H1 (cell line): ENCODE results near the gene CHSY3. TPM values are rescaled to one million over a fixed set of nuclear protein-coding genes. Genes with fewer than 3 reads are reported as not detected.

Source experiments
- CTCF ChIA-PET: fragments of 300-600 bp; sonication (Branson Sonifier 250); formaldehyde crosslinking; loops from one replicate; lab custom pipeline; 2021; ENCODE audit not compliant: partially characterized antibody; lab: Charles Lee
- POLR2A ChIA-PET: fragments of 300-600 bp; sonication (Branson Sonifier 250); formaldehyde crosslinking; loops from one replicate; lab custom pipeline; 2021; ENCODE audit warnings: inconsistent platforms; ENCODE audit not compliant: partially characterized antibody; lab: Charles Lee
- DNase-seq, 2 experiments: peaks; one replicate each; pipeline versions ENCODE4 v3.0.0 to v3.0.0-alpha.2; 2010 to 2022; ENCODE audit warnings: low spot score in 2 of 2, low read depth in 1 of 2, mixed read lengths in 1 of 2
- FAIRE-seq: peaks from 2 replicates; lab custom pipeline; 2011; peaks lifted over from hg19 to GRCh38; lab: Jason Lieb, UNC
- H2AFZ ChIP-seq: 2 replicates; pipeline ENCODE4 v1.8.1; 2012; ENCODE audit warnings: low read length, inconsistent platforms
- H2AK5ac ChIP-seq: 2 replicates; pipeline ENCODE4 v1.6.1; 2013; ENCODE audit warnings: low read depth, low read length
- H2BK120ac ChIP-seq: replicated peaks from 2 replicates; pipeline ENCODE3; 2013; ENCODE audit warnings: low read depth, low read length, inconsistent platforms
- H2BK12ac ChIP-seq: 2 replicates; pipeline ENCODE4 v1.6.1; 2013; ENCODE audit warnings: low read depth, low read length
- H2BK15ac ChIP-seq: 2 replicates; pipeline ENCODE4 v1.6.1; 2013; ENCODE audit warnings: low read length
- H2BK20ac ChIP-seq: 2 replicates; pipeline ENCODE4 v1.6.1; 2013; ENCODE audit warnings: low read length
- H2BK5ac ChIP-seq: 2 replicates; pipeline ENCODE4 v1.6.1; 2013; ENCODE audit warnings: low read depth, low read length
- H3K14ac ChIP-seq: 2 replicates; pipeline ENCODE4 v1.6.1; 2013; ENCODE audit warnings: inconsistent platforms; ENCODE audit not compliant: insufficient read length
- H3K18ac ChIP-seq: 2 replicates; pipeline ENCODE4 v1.6.1; 2013; ENCODE audit warnings: low read length; ENCODE audit errors: extremely low read depth
- H3K23ac ChIP-seq: 2 replicates; pipeline ENCODE4 v1.6.1; 2013; ENCODE audit warnings: inconsistent platforms; ENCODE audit not compliant: insufficient read length
- H3K23me2 ChIP-seq: 2 replicates; pipeline ENCODE4 v1.6.1; 2013; ENCODE audit warnings: low read depth, low read length
- H3K27ac ChIP-seq: 2 replicates; pipeline ENCODE4 v1.6.1; 2011; ENCODE audit warnings: low read depth, low read length, inconsistent platforms
- H3K27me3 ChIP-seq, 4 experiments: replicated peaks in 1 of 4; 1 replicate in 1 of 4; 2 replicates in 3 of 4; pipeline versions ENCODE4 v1.6.1 to v1.8.1; 2011 to 2013; ENCODE audit warnings: low read length in 3 of 4, mild to moderate bottlenecking in 3 of 4, inconsistent platforms in 2 of 4, mixed read lengths in 2 of 4, moderate library complexity in 1 of 4; ENCODE audit not compliant: control insufficient read depth in 3 of 4, insufficient read depth in 3 of 4; ENCODE audit errors: extremely low read depth in 1 of 4
- H3K36me3 ChIP-seq, 4 experiments: 2 replicates each; pipeline versions ENCODE4 v1.6.1 to v1.8.1; 2011 to 2013; ENCODE audit warnings: mild to moderate bottlenecking in 4 of 4, low read length in 3 of 4, moderate library complexity in 2 of 4, control low read depth in 1 of 4, inconsistent platforms in 1 of 4; ENCODE audit not compliant: insufficient read depth in 4 of 4, control insufficient read depth in 2 of 4
- H3K4ac ChIP-seq: replicated peaks from 2 replicates; pipeline ENCODE3; 2013; ENCODE audit warnings: low read length, low read depth, mixed read lengths, inconsistent platforms; ENCODE audit not compliant: insufficient read length
- H3K4me1 ChIP-seq, 4 experiments: replicated peaks in 1 of 4; 1 replicate in 1 of 4; 2 replicates in 3 of 4; pipeline versions ENCODE4 v1.6.1 to v1.8.1; 2011 to 2013; ENCODE audit warnings: low read length in 3 of 4, inconsistent platforms in 2 of 4, mixed read lengths in 1 of 4; ENCODE audit not compliant: insufficient read depth in 4 of 4, control insufficient read depth in 3 of 4
- H3K4me2 ChIP-seq, 2 experiments: 2 replicates each; pipeline versions ENCODE4 v1.6.1 to v1.8.1; 2011 to 2013; ENCODE audit warnings: low read depth in 2 of 2, low read length in 2 of 2, control low read depth in 1 of 2, inconsistent platforms in 1 of 2, mild to moderate bottlenecking in 1 of 2; ENCODE audit not compliant: insufficient read depth in 1 of 2
- H3K4me3 ChIP-seq, 4 experiments: fragments of 200-600, 300-600 bp in 1 of 4; sonication (generic), shearing (Covaris generic), sonication (Bioruptor Twin) in 1 of 4; 2 replicates each; pipeline versions ENCODE4 v1.5.1 to v1.8.1; 2011 to 2016; ENCODE audit warnings: low read length in 4 of 4, low read depth in 3 of 4, control low read depth in 2 of 4, inconsistent platforms in 2 of 4, mild to moderate bottlenecking in 2 of 4, mixed read lengths in 1 of 4, moderate library complexity in 1 of 4; ENCODE audit not compliant: insufficient read depth in 2 of 4; ENCODE audit errors: extremely low read depth in 1 of 4
- H3K56ac ChIP-seq: replicated peaks from 2 replicates; pipeline ENCODE3; 2013; ENCODE audit warnings: low read depth, mild to moderate bottlenecking, mixed read lengths, low read length, inconsistent platforms; ENCODE audit not compliant: insufficient read length
- H3K79me1 ChIP-seq: 2 replicates; pipeline ENCODE4 v1.6.1; 2013; ENCODE audit warnings: low read depth, low read length, control low read depth
- H3K79me2 ChIP-seq, 2 experiments: 2 replicates each; pipeline versions ENCODE4 v1.6.1 to v1.8.1; 2012 to 2013; ENCODE audit warnings: low read length in 2 of 2, mild to moderate bottlenecking in 2 of 2, inconsistent platforms in 1 of 2; ENCODE audit not compliant: insufficient read depth in 2 of 2, control insufficient read depth in 1 of 2
- H3K9ac ChIP-seq, 4 experiments: replicated peaks in 1 of 4; 1 replicate in 1 of 4; 2 replicates in 3 of 4; pipeline versions ENCODE4 v1.6.1 to v1.8.1; 2011 to 2013; ENCODE audit warnings: low read depth in 3 of 4, low read length in 3 of 4, control low read depth in 2 of 4, mild to moderate bottlenecking in 2 of 4, moderate library complexity in 2 of 4, inconsistent platforms in 1 of 4; ENCODE audit errors: extremely low read depth in 1 of 4
- H3K9me3 ChIP-seq, 2 experiments: 2 replicates each; pipeline versions ENCODE4 v1.6.1 to v1.8.1; 2012 to 2013; ENCODE audit warnings: mild to moderate bottlenecking in 2 of 2, moderate library complexity in 2 of 2, control low read depth in 1 of 2, inconsistent platforms in 1 of 2, low read depth in 1 of 2, low read length in 1 of 2, mixed read lengths in 1 of 2; ENCODE audit not compliant: insufficient read depth in 2 of 2
- H4K20me1 ChIP-seq, 2 experiments: replicated peaks in 1 of 2; 2 replicates each; pipeline versions ENCODE3 to v1.8.1; 2011 to 2013; ENCODE audit warnings: inconsistent platforms in 2 of 2, low read length in 2 of 2, mild to moderate bottlenecking in 1 of 2; ENCODE audit not compliant: insufficient read depth in 2 of 2, control insufficient read depth in 1 of 2
- H4K5ac ChIP-seq: 2 replicates; pipeline ENCODE4 v1.6.1; 2013; ENCODE audit warnings: low read length, low read depth, mixed read lengths, inconsistent platforms; ENCODE audit not compliant: insufficient read length
- H4K8ac ChIP-seq: 2 replicates; pipeline ENCODE4 v1.8.0; 2013; ENCODE audit warnings: mild to moderate bottlenecking, moderate library complexity, low read length, inconsistent platforms; ENCODE audit not compliant: insufficient read depth; ENCODE audit errors: extremely low read depth
- H4K91ac ChIP-seq: replicated peaks from 2 replicates; pipeline ENCODE3; 2013; ENCODE audit warnings: low read length, mixed read lengths, inconsistent platforms; ENCODE audit not compliant: insufficient read length
- CEBPB ChIP-seq: IDR thresholded peaks from 2 replicates; pipeline ENCODE4 v1.6.1; 2012; ENCODE audit warnings: low read depth, low read length
- EGR1 ChIP-seq: IDR thresholded peaks from 2 replicates; pipeline ENCODE4 v1.6.1; 2011; ENCODE audit warnings: low read depth, low read length, borderline replicate concordance
- EP300 ChIP-seq, 2 experiments: IDR thresholded peaks; 1 replicate in 1 of 2; 2 replicates in 1 of 2; pipeline ENCODE4 v1.6.1; 2011 to 2012; ENCODE audit warnings: low read depth in 2 of 2, low read length in 2 of 2, mild to moderate bottlenecking in 2 of 2, borderline replicate concordance in 1 of 2, inconsistent platforms in 1 of 2, moderate library complexity in 1 of 2
- HDAC6 ChIP-seq: IDR thresholded peaks from one replicate; pipeline ENCODE4 v1.7.1; 2012; ENCODE audit warnings: low read depth, mild to moderate bottlenecking, inconsistent platforms, low read length, moderate library complexity
- JUND ChIP-seq: IDR thresholded peaks from 2 replicates; pipeline ENCODE4 v1.6.1; 2011; ENCODE audit warnings: mild to moderate bottlenecking, improper control_type of control experiment, low read length
- MAFK ChIP-seq: IDR thresholded peaks from 2 replicates; pipeline ENCODE4 v1.6.1; 2012; ENCODE audit warnings: low read depth, mild to moderate bottlenecking, improper control_type of control experiment, low read length
- POU5F1 ChIP-seq: IDR thresholded peaks from 2 replicates; pipeline ENCODE4 v1.6.1; 2011; ENCODE audit warnings: low read depth, mild to moderate bottlenecking, low read length, moderate library complexity
- RBBP5 ChIP-seq: IDR thresholded peaks from 2 replicates; pipeline ENCODE4 v1.7.1; 2012; ENCODE audit warnings: low read depth, mild to moderate bottlenecking, inconsistent platforms, low read length, moderate library complexity, borderline replicate concordance
- RNF2 ChIP-seq: fragments of 200-900, 300-1000 bp; sonication (generic); IDR thresholded peaks from 2 replicates; pipeline ENCODE4 v1.7.1; 2016; ENCODE audit warnings: borderline replicate concordance, low read depth, mild to moderate bottlenecking, antibody characterized with exemption, low read length; ENCODE audit not compliant: poor library complexity, severe bottlenecking; ENCODE audit errors: missing control alignments
- SIRT6 ChIP-seq: IDR thresholded peaks from one replicate; pipeline ENCODE4 v1.7.1; 2012; ENCODE audit warnings: low read length, inconsistent platforms
- SP1 ChIP-seq: IDR thresholded peaks from 2 replicates; pipeline ENCODE4 v1.6.1; 2011; ENCODE audit warnings: low read depth, low read length
- SP2 ChIP-seq: IDR thresholded peaks from 2 replicates; pipeline ENCODE4 v1.6.1; 2012; ENCODE audit warnings: mild to moderate bottlenecking, low read length, inconsistent platforms
- YY1 ChIP-seq: IDR thresholded peaks from 2 replicates; pipeline ENCODE4 v1.6.1; 2011; ENCODE audit warnings: low read depth, mild to moderate bottlenecking, low read length
- ZNF274 ChIP-seq: IDR thresholded peaks from 2 replicates; pipeline ENCODE4 v1.7.0; 2012; ENCODE audit warnings: low read length, borderline replicate concordance; ENCODE audit errors: extremely low read depth
- WGBS, 2 experiments: shearing (Covaris generic) in 1 of 2; methylation state at CpG; one replicate each; pipeline versions ENCODE4 v1.1.6 to v1.1.7; 2013 to 2015; ENCODE audit warnings: low lambda C conversion rate in 2 of 2, mixed read lengths in 2 of 2, inconsistent platforms in 1 of 2, low coverage in 1 of 2, missing lambda C conversion rate in 1 of 2; ENCODE audit not compliant: insufficient replicate concordance in 2 of 2, insufficient coverage in 1 of 2, insufficient read length in 1 of 2; ENCODE audit errors: extremely low coverage in 1 of 2, missing lambda C conversion rate in 1 of 2; 5-methylcytosine and 5-hydroxymethylcytosine counted together
- polyA plus RNA-seq, 7 experiments: library from polyadenylated mRNA; depleted of rRNA in 3 of 7; stranded (reverse) in 5 of 7; unstranded in 2 of 7; fragments of >200 nt in 5 of 7; fragments of 200-250 nt in 2 of 7; gene quantifications; 1 replicate in 5 of 7; 2 replicates in 1 of 7; 4 replicates in 1 of 7; pipeline versions ENCODE4 v1.2.1 to v1.2.3, GENCODE V29; 2011 to 2013; ENCODE audit warnings: missing spikeins in 2 of 7, mixed read lengths in 2 of 7
- total RNA-seq: library from RNA; stranded (reverse); fragmentation: NEBNext Ultra II Directional; extraction: Animal tissue kit (Norgen Biotek cat#: 25700); gene quantifications from 2 replicates; pipeline ENCODE4 v1.2.1, GENCODE V29; 2021
- TF ChIP-seq, protein P1 (sequence below): IDR thresholded peaks from 2 replicates; pipeline ENCODE4 v1.6.1; 2011; ENCODE audit warnings: low read depth, mild to moderate bottlenecking, low read length; ENCODE audit not compliant: insufficient read depth

CHSY3 gene
- total and polyA plus RNA-seq, 2 of the 8 experiments (the other 6 are each of a cell fraction or from before 2014, with no cell fraction given): 0.24 to 1.8 TPM

DNA sequence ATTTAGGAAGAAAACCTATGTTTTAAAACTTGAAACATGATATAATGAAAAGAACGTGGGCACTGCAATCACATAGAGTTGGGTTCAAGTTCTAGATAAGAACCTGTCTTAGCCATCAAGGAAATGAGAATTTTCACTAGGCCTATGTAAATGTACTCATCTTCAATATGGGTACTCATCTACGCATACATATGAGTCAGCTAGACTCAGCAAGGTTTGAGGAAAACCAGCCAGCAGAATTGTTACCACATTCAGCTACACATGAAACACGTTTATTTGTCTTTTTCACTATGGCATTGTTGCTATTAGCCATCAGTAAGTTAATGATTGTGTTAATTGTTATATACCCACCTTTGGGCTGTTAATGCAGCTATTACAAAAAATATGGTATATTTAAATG, 146.3 kb downstream of the CHSY3 start:
- H3K18ac ChIP-seq: no peak overlapping the region
- no peak overlapping the region for H2BK12ac ChIP-seq
- no peak overlapping the region for H3K23ac ChIP-seq
- no peaks in the 10 kb centered on the region for H3K79me2 ChIP-seq
- no peak overlapping the region for H2BK120ac ChIP-seq
- H3K27ac ChIP-seq: no peak overlapping the region
- 91% methylated on average over 3 of the region's 3 CpGs; no CpG with 5 or more reads in 1 of the 2 experiments for WGBS, 2 experiments
- H3K4ac ChIP-seq: no peak overlapping the region
- no peaks in the 10 kb centered on the region for H3K4me1 ChIP-seq
- POLR2A ChIA-PET: no interaction called here
- DNase-seq (no peak), FAIRE-seq (no peak)
- no peak overlapping the region for H2AK5ac ChIP-seq
- CTCF ChIA-PET: interaction anchor here (0.6 to 1.3 kb wide), 2 partner anchors 88 to 124 kb away, joined by 3 to 4 read pairs; no protein-coding TSS in a partner anchor
- no peak overlapping the region for H2BK20ac ChIP-seq
- H2BK5ac ChIP-seq: no peak overlapping the region
- no peak overlapping the region for H2BK15ac ChIP-seq
- no peak overlapping the region for H3K56ac ChIP-seq
- no peak overlapping the region for H3K14ac ChIP-seq
- no peak overlapping the region for H4K8ac ChIP-seq
- no peak overlapping the region for H3K9ac ChIP-seq
- no peaks in the 10 kb centered on the region for H3K79me1 ChIP-seq
- H3K4me3 ChIP-seq: no peak overlapping the region
- H2AFZ ChIP-seq: no peak overlapping the region
- H3K23me2 ChIP-seq: no peaks in the 10 kb centered on the region; the same call in 1 of the 2 replicates
- no peaks in the 10 kb centered on the region for H3K9me3 ChIP-seq
- no peak overlapping the region for H4K91ac ChIP-seq
- H3K4me2 ChIP-seq: no peak overlapping the region
- no peak overlapping the region for H4K5ac ChIP-seq
- no peaks in the 10 kb centered on the region for H3K36me3 ChIP-seq
- H3K27me3 ChIP-seq: peaks cover 0 to 1% (median 0%) of the 10 kb centered on the region in 4 experiments; a peak in 1 of 7 replicates
- H4K20me1 ChIP-seq: no peaks in the 10 kb centered on the region
- TF ChIP-seq POU5F1 (no peak), RNF2 (no peak), JUND (no peak), YY1 (no peak), SIRT6 (no peak), SP2 (no peak), EGR1 (no peak), HDAC6 (no peak), CEBPB (no peak), EP300 (IDR thresholded peaks at IDR 0.05; ENCODE audit: borderline replicate concordance in 1 of 2, low read depth in 2 of 2, low read length in 2 of 2) (no peak), SP1 (no peak), ZNF274 (no peak), MAFK (no peak), RBBP5 (no peak)
- TF ChIP-seq, protein P1, sequence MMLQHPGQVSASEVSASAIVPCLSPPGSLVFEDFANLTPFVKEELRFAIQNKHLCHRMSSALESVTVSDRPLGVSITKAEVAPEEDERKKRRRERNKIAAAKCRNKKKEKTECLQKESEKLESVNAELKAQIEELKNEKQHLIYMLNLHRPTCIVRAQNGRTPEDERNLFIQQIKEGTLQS: no peak
